Pancreas (tissue), 10 donors: ENCODE data around the gene ANKH. TPM values are rescaled to one million over a fixed set of nuclear protein-coding genes. Genes with fewer than 3 reads are reported as not detected.

Experiments
- ATAC-seq, 4 donors: fragments of 200-7000 bp; cut with Tn5 transposase; one replicate each; pipeline versions ENCODE4 v1.8.0 to v1.9.1; 2020; ENCODE audit warnings: mild to moderate bottlenecking in 4 of 4, moderate library complexity in 4 of 4
- DNase-seq, 6 donors: peaks; one replicate each; pipeline ENCODE4 v3.0.0-alpha.2; 2020
- FAIRE-seq: peaks from 2 replicates; lab custom pipeline; 2012; peaks lifted over from hg19 to GRCh38; lab: Jason Lieb, UNC
- H3K27ac ChIP-seq, 4 donors: fragments of 200-600 bp; sonication (generic); 1 replicate in 3 of 4; 2 replicates in 1 of 4; pipeline versions ENCODE4 v1.5.0 to v1.8.0; 2020
- H3K27me3 ChIP-seq, 4 donors: fragments of 200-600 bp; one replicate each; pipeline ENCODE4 v1.8.0; 2021
- H3K36me3 ChIP-seq, 3 donors: fragments of 200-600 bp; sonication (generic) in 1 of 3; one replicate each; pipeline versions ENCODE4 v1.5.0 to v1.8.0; 2020 to 2021
- H3K4me1 ChIP-seq, 3 donors: fragments of 200-600 bp; one replicate each; pipeline ENCODE4 v1.8.0; 2021
- H3K4me3 ChIP-seq, 4 donors: fragments of 200-600 bp; sonication (generic) in 2 of 4; one replicate each; pipeline versions ENCODE4 v1.5.0 to v1.8.0; 2020 to 2021
- H3K9me3 ChIP-seq, 4 donors: fragments of 200-600 bp; one replicate each; pipeline ENCODE4 v1.8.0; 2021
- WGBS, 2 donors: extraction: QIAGEN DNeasy Blood & Tissue Kit; methylation state at CpG; one replicate each; pipeline ENCODE4 v1.1.7; 2013; 5-methylcytosine and 5-hydroxymethylcytosine counted together
- intact Hi-C, 3 donors: fragments of 100-400 bp; cut with DNase I; formaldehyde crosslinking; loops; one replicate each; pipeline versions ENCODE4 v1.11.1 to v1.14.2; 2022
- polyA plus RNA-seq, 2 donors: library from polyadenylated mRNA; stranded (reverse); fragments of 200-250 nt; gene quantifications; one replicate each; pipeline ENCODE4 v1.2.3, GENCODE V29; 2013
- total RNA-seq, 6 donors: library from RNA; stranded (reverse); fragmentation: NEBNext Ultra II Directional in 4 of 6; extraction: Animal tissue kit (Norgen Biotek cat#: 25700) in 4 of 6; gene quantifications; one replicate each; pipeline versions ENCODE4 v1.2.1 to v1.2.4, GENCODE V29; 2021 to 2023
- TF ChIP-seq, protein P1 (sequence below), 4 donors: fragments of 200-600 bp; sonication (generic) in 3 of 4; IDR thresholded peaks; one replicate each; pipeline versions ENCODE4 v1.5.0 to v1.8.0; 2021; ENCODE audit warnings: antibody characterized with exemption in 4 of 4
- donor health status: healthy with polysubstance abuse.
- donor health status: DM: no; HTN: no; CAD: no; lungs with moderate emphysema.
- donor health status: DM: no; HTN: no; CAD: no.
- donor health status: control.
- donor health status: control.
- donor health status: Bipolar disorder and iron deficiency.
- donor health status: DM: yes; HTN: yes; CAD: no.
- donor health status: DM: no; HTN: no; CAD: no.
- donor health status: DM: no; HTN: no; CAD: no.
- donor health status: DM: yes; HTN: yes; CAD: no.

ANKH gene
- total and polyA plus RNA-seq, 8 donors = 11.8 to 48.6 (median 37.7) TPM

DNA sequence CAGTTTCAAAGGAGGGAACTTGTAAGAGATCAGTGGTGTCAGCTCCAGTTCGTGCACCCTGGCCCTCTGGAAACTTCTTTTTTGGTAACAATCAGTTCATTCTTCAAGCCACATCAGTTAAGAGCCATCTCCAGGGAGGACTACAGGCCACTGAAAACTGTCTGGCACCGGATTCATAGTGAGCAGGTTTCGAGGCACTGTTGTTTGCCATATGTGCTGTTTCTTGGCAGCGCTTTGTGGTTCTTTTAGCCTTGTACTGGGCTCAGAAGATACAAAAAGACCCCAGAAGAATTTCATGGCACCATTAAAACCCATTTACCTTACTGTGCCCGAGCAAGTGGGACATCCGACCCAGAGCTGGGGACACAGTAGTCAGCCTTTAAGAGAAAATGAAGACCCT, 138.6 kb downstream of the ANKH start:
- no peaks in the 10 kb centered on the region for H3K4me1 ChIP-seq
- TF ChIP-seq, protein P1, sequence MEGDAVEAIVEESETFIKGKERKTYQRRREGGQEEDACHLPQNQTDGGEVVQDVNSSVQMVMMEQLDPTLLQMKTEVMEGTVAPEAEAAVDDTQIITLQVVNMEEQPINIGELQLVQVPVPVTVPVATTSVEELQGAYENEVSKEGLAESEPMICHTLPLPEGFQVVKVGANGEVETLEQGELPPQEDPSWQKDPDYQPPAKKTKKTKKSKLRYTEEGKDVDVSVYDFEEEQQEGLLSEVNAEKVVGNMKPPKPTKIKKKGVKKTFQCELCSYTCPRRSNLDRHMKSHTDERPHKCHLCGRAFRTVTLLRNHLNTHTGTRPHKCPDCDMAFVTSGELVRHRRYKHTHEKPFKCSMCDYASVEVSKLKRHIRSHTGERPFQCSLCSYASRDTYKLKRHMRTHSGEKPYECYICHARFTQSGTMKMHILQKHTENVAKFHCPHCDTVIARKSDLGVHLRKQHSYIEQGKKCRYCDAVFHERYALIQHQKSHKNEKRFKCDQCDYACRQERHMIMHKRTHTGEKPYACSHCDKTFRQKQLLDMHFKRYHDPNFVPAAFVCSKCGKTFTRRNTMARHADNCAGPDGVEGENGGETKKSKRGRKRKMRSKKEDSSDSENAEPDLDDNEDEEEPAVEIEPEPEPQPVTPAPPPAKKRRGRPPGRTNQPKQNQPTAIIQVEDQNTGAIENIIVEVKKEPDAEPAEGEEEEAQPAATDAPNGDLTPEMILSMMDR (IDR thresholded peaks at IDR 0.05) = no peak
- WGBS, 2 donors = 91 to 93% methylated on average over 6 of the region's 6 CpGs
- H3K4me3 ChIP-seq = no peak overlapping the region
- intact Hi-C loops = loop anchor here in 1 of 3 donors (10.0 kb wide), 1 partner anchor 282 kb away; no protein-coding TSS in a partner anchor
- H3K9me3 ChIP-seq = no peaks in the 10 kb centered on the region
- FAIRE-seq (no peak), ATAC-seq (no peak), DNase-seq (no peak)
- no peaks in the 10 kb centered on the region for H3K27me3 ChIP-seq
- H3K27ac ChIP-seq = no peak overlapping the region
- no peaks in the 10 kb centered on the region for H3K36me3 ChIP-seq

- Histone ChIP-seq H3K36me3 (no peaks in the 10 kb centered on the region), H3K27me3 (no peaks in the 10 kb centered on the region), H3K4me3 (no peak overlapping the region), H3K4me1 (no peaks in the 10 kb centered on the region), H3K9me3 (no peaks in the 10 kb centered on the region), H3K27ac (no peak overlapping the region)
- no peak for FAIRE-seq
- DNase-seq = peak in 1 of 6 donors; percentile 67
- 69 to 73% methylated on average over 15 of the region's 15 CpGs for WGBS, 2 donors
- TF ChIP-seq, protein P1 (IDR thresholded peaks at IDR 0.05) = no peak
- intact Hi-C loops = loop anchor here in 1 of 3 donors (10.0 kb wide), 1 partner anchor 284 kb away; no protein-coding TSS in a partner anchor
- ATAC-seq = no peak
Observed at GRCh38 chr5:14730881-14731280, 140.7 kb downstream of the ANKH start.

GRCh38 chr5:14730466-14730865, 141.1 kb downstream of the ANKH start:
- H3K9me3 ChIP-seq = no peaks in the 10 kb centered on the region
- TF ChIP-seq, protein P1 (IDR thresholded peaks at IDR 0.05) = no peak
- no peaks in the 10 kb centered on the region for H3K36me3 ChIP-seq
- no peak for FAIRE-seq
- DNase-seq = no peak
- no peaks in the 10 kb centered on the region for H3K4me1 ChIP-seq
- H3K4me3 ChIP-seq = no peak overlapping the region
- no peaks in the 10 kb centered on the region for H3K27me3 ChIP-seq
- intact Hi-C loops = loop anchor here in 1 of 3 donors (10.0 kb wide), 1 partner anchor 284 kb away; no protein-coding TSS in a partner anchor
- H3K27ac ChIP-seq = no peak overlapping the region
- ATAC-seq = no peak
- WGBS, 2 donors = 86 to 92% methylated on average over 13 of the region's 13 CpGs

DNA sequence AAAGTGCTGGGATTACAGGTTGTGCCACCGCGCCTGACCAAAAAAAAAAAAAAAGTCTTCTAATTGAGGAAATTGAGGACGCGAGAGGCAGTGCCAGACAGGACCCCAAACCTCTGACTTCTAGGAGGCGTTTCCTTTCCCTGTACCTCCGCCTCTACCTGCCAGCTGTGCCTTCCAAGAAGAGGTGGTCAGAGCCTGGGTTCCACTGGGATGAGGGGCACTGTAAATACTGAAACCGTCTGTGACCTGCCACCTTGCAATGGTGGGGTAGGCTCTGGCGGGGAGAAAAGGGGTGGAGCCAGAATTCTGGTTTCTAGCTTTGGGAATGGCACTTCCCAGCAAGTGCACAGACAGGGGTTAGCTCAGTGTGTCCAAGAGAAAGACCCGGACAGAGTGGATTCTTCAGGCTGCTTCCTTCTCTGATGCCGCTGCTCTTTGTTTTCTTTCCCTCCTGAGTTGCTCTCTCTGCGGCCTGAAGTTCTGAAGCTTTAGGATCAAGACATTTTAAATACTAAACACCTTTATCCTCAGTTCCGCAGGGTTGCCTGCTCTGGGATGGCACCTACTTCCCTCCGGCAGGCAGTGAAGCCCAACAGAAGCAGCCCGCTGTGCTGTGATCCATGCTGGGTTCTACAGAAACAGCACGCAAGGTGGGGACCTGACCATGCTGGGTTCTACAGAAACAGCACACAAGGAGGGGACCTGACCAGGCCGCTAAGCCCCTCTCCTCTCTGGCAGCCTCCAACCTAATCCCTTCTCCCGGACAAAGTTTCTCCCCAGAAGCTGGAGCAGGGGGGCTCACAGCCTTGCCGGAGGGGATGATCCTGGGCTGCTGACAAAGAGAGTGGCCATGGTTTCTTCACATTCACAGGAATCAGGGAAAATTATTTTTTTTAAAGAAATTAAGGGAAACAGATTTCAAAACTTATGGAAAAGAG, 141.9 kb downstream of the ANKH start:
- WGBS, 2 donors = 92 to 93% methylated on average over 18 of the region's 18 CpGs
- FAIRE-seq (no peak), DNase-seq (no peak), ATAC-seq (no peak)
- intact Hi-C loops = loop anchor here (5.0 to 10.0 kb wide), 3 partner anchors 273 to 293 kb away; no protein-coding TSS in a partner anchor
- TF ChIP-seq, protein P1 (IDR thresholded peaks at IDR 0.05) = no peak
- Histone ChIP-seq H3K4me3 (no peak overlapping the region), H3K9me3 (no peaks in the 10 kb centered on the region), H3K4me1 (no peaks in the 10 kb centered on the region), H3K36me3 (no peaks in the 10 kb centered on the region), H3K27ac (no peak overlapping the region), H3K27me3 (no peaks in the 10 kb centered on the region)
